OCI-M1 (cell line): ENCODE measurements around the gene GLDN.

Experiments
- DNase-seq: peaks from one replicate; lab custom pipeline; 2025; lab: John Stamatoyannopoulos, UW

Gene GLDN

DNA sequence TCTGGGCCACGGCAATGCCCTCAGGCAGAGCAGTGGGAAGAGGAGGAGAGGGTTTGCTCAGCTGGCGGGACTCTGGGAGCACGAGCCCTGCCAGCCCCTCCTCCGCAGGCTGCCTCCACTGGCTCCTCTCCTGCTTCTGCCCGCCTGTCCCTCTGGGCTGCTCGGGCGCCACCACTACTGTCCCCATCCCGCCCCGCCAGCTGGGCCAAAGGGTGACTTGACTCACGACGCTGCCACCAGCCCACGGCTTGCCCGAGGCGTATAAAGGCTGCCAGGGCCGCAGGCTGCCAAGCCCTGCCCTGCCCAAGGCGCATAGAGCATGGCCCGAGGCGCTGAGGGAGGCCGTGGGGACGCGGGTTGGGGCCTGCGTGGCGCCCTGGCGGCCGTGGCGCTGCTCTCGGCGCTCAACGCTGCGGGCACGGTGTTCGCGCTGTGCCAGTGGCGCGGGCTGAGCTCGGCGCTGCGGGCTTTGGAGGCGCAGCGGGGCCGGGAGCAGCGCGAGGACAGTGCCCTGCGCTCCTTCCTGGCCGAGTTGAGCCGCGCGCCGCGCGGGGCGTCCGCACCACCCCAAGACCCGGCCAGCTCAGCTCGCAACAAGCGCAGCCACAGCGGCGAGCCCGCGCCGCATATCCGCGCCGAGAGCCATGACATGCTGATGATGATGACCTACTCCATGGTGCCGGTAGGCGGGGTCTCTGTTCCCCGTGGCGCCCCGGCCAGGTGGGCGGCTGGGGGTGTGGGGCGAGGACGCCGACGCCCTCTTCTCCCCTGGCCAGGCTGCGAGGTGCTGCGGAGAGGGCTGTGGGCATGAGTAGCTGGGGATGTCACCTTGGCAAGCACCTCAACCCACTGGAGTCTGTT lies at the start of gene GLDN:
TSS of gene GLDN (plus strand) at position 290 of the 861 bp plus-strand sequence. CDS start at position 320, 30 bp downstream.
- no peak for DNase-seq

DNA sequence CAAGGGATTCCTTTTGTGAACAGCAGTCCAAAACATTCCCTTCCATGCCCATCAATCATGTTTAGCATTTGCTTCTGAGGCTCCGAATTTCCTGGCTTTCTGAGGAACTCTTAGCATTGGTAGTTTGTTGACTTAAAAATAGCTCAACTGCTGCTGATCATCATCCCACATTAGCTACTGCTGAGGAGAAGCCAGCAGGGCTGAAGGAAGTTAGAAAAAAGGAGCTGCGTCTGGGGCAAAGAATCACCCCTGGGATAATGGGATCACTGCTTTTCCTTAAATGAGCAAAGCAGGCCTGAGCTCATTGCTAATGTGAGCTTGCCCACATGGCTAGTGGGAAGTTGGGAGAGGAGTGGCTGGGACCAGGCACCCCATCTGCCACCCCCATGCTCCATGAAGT lies 42.8 kb upstream of the GLDN start:
- DNase-seq, result no peak

DNA sequence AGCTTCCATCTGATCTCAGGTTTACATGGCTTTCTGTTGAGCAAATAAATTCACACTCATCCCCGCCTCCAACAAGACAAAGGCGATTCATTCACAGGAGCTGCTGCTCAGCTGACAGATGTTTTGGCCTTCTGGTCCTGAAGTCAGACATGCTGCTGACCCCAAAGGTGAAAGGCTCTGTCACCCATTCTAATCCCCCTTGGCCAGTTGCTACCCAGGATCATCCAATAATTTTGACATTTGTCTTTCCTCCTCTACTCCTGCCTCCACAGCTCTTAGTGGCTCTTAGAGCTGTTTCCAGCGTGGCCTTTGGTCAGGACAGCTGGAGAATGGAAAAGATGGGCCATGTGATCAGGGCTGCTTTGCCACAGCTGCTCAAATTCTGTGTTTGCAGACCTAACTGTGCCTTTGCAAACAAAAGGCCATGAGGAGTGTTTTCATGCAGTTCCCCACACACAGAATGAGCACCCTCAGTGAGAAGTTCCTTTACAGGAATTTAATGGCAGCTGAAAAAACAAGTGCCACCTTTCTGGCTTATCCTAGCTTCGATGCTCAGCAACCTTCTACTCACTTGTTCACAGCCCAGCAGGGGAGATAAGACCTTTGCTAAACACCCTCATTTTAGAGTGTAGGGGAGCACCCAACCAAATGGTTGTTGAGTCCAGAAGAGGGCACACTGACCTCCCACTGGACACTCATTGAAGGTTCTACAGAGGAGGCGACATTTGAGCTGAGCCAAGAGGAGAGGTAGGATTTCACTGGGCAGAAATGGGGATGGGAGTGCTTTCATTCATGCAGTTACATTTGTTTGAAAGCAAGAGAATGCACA lies 42.1 kb upstream of the GLDN start:
- no peak for DNase-seq

DNA sequence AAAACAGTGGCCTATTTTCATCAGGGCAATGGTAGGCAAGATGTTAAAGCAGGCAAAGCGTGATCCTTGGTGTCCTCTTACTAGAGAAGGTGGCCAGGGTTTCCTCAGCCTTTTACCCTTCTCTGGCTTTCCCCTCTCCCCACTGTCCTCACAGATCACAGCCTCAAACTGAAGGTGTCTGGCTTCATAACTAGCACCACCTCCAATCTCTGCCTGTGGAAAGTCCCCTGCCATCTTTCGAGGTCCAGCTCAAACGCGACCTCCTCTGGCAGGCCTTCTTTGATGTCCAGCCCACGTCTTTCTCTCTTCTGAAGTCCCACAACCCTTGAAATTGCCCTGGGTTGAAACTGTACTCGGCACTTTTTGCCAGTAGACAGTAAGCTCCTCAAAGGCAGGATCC lies 39.0 kb upstream of the GLDN start:
- DNase-seq, result no peak

DNA sequence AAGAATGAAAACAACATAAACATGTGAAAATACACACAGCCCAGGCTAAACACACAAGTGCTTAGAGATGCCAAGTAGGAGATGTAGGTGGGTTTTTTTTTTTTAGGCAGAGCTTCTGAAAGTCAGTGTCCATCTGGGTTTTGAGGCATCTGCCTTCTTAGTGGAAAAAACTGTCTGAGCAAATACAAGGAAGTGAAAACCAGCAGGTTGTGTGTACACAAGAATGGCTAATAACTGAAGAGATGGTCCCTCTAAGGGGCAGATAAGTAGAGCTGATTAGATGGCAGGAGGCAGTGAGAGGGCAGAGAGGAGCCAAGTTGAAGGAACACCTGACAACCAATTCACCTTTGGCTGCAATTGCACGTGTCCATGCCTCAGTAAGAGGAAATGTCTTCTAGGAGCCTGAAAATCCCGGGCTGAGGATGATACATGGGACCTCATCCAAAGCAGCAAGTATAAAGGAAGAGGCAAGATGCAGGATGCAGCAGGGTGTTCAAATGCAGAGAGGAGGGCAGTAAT lies 37.9 kb upstream of the GLDN start:
- DNase-seq, result no peak

DNA sequence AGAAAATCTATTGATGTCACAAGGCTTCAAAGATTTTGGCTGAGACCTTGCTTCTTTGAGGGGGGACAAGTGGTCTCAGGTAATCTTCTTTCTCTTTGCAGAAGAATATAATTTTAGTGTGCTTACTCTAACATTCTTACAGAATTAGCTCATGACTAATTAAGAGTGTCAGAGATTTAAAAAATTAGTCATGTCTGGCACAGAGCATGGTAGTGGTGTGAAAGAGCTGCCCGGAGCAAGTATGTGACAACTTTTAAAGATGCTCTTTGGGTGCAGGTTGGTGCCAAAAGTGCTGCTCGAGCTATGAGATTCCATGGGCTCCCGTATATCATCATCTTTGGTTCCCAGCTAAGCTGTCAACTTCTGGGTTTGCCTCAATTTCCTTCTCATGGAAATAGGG lies 34.1 kb upstream of the GLDN start:
- no peak for DNase-seq

DNA sequence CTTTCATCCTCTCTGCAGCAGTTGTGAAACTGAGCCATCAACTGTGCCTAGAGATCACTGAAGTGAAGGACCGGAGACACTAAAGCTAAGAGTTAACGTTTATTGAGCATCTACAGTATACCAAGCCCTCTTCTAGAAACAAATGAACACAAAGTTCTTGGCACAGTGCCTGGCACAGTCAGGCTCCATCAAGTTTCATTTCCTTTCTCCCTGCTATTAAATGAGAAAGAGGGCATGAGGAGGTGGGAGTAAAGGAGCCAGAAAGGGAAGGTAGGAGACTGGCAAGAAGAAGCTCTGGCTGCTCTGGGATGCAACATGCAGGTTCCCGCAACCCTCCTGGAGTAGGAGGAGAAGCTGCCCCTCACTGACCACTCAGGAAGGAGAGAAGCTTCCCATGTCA lies 33.6 kb upstream of the GLDN start:
- DNase-seq, result no peak

DNA sequence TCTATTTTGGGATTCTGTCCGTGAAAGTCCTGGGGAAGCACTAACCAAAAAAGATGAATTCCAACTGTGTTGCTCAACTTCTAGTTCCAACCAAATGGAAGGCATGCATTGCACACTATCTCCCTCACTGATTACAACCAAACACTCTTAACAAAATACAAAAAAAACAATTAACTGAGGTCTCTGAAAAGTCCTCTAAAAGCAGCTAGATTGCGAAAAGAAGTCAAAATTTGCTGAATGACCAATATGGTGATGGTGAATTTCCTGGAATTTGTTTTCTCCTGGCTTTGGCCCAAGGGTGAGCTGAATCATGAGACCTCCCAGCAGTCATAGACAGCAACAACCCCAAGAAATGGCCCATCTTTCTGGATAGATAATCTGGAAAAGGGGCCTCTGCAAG lies 31.4 kb upstream of the GLDN start:
- no peak for DNase-seq

DNA sequence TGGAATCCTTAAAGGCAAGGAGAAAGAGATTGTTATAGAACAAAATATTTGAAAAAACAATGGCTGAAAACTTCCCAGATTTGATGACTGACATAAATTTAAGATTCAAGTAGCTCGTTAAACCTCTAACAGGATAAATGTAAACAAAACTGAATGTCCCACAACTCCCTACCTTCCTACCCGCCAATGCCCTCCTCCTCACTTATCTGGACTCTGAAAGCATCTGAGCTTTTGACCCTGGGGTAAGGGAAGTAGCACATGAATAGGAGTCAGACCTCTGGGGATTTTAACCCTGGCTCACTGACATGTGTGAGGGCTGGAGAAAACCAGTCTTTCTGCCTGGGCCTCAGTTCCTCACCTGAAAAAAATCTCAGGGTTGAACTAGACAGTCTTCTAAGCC lies 29.9 kb upstream of the GLDN start:
- no peak for DNase-seq

DNA sequence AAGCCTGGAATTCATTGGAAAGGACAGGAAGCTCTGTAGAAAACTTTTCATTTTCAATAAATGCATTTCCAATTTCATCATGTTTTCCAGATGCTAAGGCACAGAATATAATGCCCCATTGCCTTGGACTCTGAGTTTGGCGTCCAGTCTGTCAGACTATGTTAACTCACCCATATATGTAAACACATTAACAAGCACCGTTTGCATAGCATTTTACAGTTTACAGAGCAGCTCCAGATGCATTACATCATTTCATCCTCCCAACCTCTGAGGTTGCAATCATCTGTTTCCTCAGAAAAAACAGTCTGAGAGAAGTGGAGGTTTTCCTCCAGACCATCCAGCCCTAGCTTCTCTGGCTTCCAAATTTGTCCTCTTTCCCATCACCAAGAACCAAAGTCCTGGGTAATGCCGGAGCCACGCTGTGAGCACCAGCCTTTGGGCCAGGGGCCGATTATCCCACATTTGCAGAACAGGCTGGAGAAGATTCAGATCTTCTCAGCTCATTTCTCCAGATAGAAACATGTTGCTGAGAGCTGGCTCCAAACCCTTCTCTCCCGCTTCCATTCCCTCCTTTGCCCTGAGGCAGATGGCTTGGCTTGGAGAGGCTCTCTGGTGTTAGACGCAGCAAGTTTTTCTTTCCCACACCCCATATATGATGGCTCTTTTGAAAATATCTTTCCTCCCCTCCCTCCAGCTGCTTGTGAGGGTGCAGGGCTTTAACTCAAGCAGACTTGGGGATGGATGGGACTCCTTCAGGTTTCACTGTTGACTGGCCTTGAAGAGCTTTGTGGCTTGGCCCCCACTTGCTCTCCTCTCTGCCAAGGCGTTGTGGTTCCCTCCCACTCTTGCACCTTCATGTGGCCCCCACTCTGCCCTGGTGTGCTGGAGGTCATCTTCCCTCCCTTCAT lies 29.0 kb upstream of the GLDN start:
- no peak for DNase-seq

DNA sequence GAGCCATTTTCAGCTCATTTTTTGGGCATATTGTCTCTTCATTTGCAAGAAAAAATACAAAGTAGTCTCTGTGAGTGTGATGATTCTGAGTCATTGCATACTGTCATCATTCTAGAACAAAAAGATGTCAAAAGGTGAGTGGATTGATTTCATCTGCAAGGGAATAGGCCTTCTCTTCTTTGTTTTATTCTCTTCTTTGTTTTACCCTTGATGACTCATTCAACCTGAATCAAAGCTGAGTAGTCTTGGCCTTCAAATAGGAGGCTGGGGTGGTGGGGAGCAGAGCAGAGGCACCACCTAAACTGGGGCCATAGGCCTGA lies 28.4 kb upstream of the GLDN start:
- DNase-seq, result no peak

DNA sequence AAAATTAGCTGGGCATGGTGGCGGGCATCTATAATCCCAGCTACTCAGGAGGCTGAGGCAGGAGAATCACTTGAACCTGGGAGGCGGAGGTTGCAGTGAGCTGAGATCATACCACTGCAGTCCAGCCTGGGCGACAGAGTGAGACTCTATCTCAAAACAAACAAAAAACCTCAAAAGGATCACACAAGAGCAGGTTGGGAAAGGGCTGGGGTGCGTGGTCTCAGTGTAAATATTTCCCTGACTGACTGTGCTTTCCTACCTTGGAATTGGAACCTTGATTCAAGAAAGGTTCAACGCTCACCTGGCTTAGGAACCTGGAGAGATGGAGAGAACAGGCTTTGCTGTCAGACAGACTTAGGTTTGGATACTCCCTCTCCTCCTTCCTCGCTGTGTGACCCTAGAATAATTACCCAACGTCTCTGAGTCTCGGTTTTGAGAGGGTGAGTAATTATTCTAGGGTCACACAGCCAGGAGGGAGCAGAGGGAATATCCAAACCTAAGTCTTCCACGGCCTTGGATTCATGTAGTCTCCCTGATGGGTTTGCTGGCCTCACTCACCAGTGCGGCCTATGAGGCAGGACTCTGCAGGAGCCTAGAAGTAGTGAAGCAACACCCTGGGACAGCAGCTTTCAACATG lies 27.7 kb upstream of the GLDN start:
- DNase-seq, result no peak

DNA sequence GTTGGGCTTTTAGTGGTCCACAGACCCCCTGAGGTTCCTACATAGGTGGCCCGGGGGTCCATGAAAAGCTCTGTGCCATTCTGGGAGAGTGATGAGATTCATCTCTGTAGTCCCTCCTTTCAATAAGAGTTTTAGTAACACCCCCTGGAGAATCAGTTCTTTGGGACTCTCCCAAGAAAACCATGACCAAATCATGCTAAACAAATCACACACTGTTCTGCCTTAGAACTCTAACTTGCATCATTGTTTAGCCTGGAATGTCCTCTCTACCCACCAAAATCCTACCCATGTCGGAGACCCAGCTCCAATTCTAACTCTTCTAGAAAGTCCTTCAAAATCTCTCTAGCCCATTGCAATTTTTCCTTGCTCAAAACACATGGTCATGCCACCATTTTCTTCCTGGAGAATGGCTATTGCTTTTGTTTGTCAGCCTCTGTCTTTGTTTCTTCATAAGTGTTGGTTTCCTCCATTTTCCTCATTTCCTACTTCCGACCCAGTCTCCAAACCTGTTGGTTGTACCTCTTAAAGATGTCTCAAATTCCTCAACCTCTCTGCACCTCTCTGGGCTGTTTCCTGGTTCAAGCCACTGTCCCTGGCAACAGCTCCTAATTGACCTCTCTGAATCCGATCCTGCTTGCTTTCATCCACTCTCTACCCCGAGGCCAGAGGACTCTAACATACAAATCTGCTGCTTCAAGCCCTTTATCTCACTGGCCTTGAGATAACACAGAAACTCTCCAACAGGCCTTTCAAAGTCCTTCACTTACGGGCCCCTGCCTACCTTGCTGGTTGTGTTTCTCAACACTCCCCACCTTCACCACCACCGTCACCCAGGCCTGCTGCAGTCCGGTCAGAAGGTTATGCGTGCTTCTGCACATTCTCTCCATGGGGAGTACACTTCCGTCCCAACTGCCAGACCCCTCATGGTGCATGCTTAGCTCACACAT lies 26.8 kb upstream of the GLDN start:
- DNase-seq, result no peak

DNA sequence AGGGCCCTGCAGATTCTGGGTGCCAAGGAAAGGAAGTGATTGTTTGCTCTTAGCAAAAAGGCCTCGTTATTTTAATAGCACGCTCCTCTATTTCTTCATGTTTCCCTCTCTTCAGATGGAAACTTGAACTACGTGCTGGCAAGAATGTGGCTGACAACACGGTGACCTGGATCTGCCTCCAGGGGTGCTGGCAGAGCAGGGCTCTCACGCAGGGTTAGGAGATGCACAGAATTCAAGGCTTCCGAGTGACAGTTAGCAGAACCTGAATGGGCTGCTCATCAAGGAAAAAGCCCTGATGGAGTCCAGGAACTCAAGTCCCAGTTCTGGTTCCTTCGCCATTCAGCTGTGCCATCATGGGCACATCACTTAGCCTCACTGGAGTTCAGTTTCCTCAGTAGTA lies 25.7 kb upstream of the GLDN start:
- DNase-seq, result no peak

DNA sequence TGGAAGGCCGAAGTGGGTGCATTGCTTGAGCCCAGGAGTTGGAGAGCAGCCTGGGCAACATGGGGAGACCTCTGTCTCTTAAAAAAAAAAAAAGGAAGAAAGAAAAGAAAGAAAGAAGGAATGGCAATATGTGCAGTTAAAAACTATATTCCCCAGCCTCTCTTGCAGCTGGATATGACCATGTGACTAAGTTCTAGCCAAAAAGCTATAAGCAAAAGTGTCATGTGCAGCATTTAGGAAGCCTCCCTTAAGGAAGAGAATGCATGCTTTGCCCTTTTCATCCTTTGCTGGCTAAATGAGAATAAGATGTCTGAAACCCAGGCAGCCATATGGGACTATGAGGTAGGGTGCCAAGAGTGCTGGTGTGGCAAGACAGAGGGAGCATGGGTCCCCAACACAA lies 24.8 kb upstream of the GLDN start:
- DNase-seq, result no peak

DNA sequence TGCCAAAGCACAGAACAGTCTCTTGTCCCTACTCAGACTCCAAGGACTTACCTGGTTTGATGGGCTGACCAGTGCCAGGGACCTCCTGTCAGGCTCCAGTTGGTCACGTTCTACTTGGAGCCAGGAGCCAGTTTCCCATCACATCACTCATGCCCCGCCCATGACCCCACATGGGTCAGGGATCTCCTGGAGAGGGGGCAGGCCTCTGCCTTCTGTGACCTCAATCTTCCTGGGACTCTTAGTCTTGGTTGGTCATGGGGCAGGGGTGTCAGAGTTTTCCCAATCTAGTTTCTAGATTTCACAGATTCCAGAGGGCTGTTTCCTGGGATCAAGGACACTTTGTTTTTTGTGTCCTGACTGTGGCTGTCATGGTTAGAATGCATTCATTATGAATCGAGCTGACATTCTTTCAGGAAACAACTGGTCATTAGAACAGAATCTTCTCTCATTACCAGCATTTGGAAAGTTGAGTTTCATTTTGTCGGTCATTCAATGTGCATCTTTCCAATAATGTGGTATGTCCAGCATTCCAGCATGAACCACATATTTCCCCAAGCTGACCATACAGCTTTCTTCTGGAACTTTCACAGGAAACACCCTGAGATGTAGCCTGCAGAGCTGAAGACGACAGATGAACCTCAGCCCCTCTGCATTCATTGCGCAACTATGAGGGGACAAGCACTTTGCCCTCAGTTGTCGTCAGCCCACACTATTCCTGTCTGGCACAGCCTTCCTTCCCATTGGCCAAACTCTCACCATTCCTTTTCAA lies 22.9 kb upstream of the GLDN start:
- DNase-seq, result no peak

DNA sequence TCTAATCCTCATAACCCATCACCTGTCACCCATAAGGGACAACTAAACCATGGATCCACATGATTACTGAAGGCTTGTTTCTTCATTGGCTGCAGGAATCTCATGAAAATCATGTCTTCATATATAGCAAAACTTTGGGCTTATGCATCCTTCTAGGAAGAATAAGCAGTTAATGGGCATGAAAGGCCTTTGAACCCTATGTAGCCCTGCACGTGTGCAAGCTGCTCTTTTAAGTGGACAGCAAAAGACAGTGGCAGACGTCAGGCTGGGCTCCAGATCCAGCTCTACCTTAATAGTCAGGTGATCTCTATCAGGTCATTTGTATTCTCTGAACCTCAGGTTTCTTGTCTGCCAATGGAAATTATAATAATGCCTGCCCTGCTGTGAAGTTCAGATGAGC lies 21.9 kb upstream of the GLDN start:
- DNase-seq, result no peak

DNA sequence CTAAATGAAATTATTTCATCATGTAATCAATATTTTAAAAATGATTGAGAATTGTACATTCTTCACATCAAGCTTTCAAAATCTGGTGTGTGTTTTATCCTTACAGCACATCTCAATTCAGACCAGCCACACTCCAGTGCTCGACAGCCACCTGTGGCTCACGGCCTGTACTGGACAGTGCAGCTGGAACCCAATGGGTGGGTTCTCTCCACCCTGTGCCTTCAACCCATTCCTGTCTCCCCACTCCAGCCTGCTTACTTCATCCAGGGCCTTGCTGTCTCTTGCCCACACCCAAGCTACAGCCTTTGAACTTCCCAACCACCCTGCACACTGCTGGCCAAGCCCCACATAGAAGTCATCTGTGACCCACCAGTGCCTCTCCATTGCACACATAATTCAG lies 20.6 kb upstream of the GLDN start:
- no peak for DNase-seq

DNA sequence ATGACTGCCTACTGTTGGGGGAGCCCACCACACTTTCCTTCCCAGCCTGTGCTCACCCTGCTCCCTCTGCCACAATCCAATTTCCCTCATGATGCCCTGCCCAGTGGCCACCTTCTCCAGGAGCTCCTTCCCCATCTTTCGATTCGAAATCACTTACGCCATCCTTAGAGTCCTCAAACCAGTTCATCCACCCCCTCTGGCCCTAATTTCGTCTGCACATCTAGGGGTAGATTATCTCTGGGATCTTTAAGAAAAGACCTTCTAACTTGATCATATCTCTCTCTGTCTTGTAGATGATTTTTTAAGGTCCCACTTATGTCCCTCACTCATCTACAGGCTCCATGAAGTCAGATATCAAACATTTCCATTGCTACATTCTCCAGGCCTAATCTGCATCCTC lies 20.1 kb upstream of the GLDN start:
- DNase-seq, result no peak
